HepG2 (cell line): ENCODE data around the gene GIPC3. TPM values are rescaled to one million over a fixed set of nuclear protein-coding genes. Genes with fewer than 3 reads are reported as not detected.

Experiments
- ATAC-seq: fragments of 200-7000 bp; cut with Tn5 transposase; 3 replicates; pipeline ENCODE4 v1.9.1; 2020; ENCODE audit warnings: mild to moderate bottlenecking, moderate library complexity
- BruUV-seq: library from RNA; stranded (reverse); fragments of 400-500 nt; replicated peaks from 2 replicates; lab custom pipeline; 2021; lab: Mats Ljungman, UMichigan
- CTCF ChIA-PET: fragments of 300-600 bp; formaldehyde crosslinking; extraction: SDS; loops from one replicate; lab custom pipeline; 2021; ENCODE audit warnings: low total read pairs, inconsistent platforms, low intra/inter-chr PET ratio; lab: Yijun Ruan, JAX
- POLR2A ChIA-PET: fragments of 350-600 bp; sonication (Branson Sonifier 250); formaldehyde crosslinking; loops from one replicate; lab custom pipeline; 2020; ENCODE audit warnings: antibody characterized with exemption, inconsistent platforms; lab: Yijun Ruan, JAX
- DNase-seq: peaks from one replicate; pipeline ENCODE4 v3.0.0-alpha.2; 2015; ENCODE audit warnings: low spot score
- FAIRE-seq: peaks from 3 replicates; lab custom pipeline; 2011; peaks lifted over from hg19 to GRCh38; lab: Jason Lieb, UNC
- H2AFZ ChIP-seq: one replicate; pipeline ENCODE4 v1.6.1; 2011; ENCODE audit warnings: low read length, inconsistent platforms
- H3K27ac ChIP-seq: fragments of 300-600 bp; 3 replicates; pipeline ENCODE4 v1.8.0; 2011; ENCODE audit warnings: mixed run types, mild to moderate bottlenecking, mixed read lengths, low read length, inconsistent platforms; ENCODE audit not compliant: insufficient read depth; ENCODE audit errors: extremely low read length
- H3K27me3 ChIP-seq, 2 experiments: fragments of 200-600 bp in 1 of 2; 2 replicates in 1 of 2; 3 replicates in 1 of 2; pipeline versions ENCODE4 v1.6.0 to v1.8.0; 2011; ENCODE audit warnings: low read length in 2 of 2, mild to moderate bottlenecking in 2 of 2, moderate library complexity in 2 of 2, inconsistent platforms in 1 of 2; ENCODE audit not compliant: insufficient read depth in 2 of 2, control insufficient read depth in 1 of 2
- H3K36me3 ChIP-seq, 2 experiments: fragments of 200-600 bp in 1 of 2; replicated peaks in 1 of 2; 2 replicates in 1 of 2; 3 replicates in 1 of 2; pipeline versions ENCODE4 v1.5.1 to v1.8.0; 2011; ENCODE audit warnings: low read length in 2 of 2, inconsistent platforms in 1 of 2; ENCODE audit not compliant: insufficient read depth in 2 of 2, control insufficient read depth in 1 of 2
- H3K4me1 ChIP-seq: 2 replicates; pipeline ENCODE4 v1.5.1; 2012; ENCODE audit warnings: low read length, inconsistent platforms; ENCODE audit not compliant: insufficient read depth
- H3K4me2 ChIP-seq: 2 replicates; pipeline ENCODE4 v1.6.0; 2011; ENCODE audit warnings: low read depth, low read length, inconsistent platforms
- H3K4me3 ChIP-seq, 3 experiments: fragments of 200-600 bp in 1 of 3; sonication (generic), shearing (Covaris generic) in 1 of 3; replicated peaks in 1 of 3; 2 replicates each; pipeline ENCODE4 v1.5.1; 2011 to 2016; ENCODE audit warnings: low read length in 3 of 3, inconsistent platforms in 2 of 3, low read depth in 2 of 3, mild to moderate bottlenecking in 2 of 3, control low read depth in 1 of 3, mixed read lengths in 1 of 3; ENCODE audit not compliant: insufficient read depth in 1 of 3
- H3K79me2 ChIP-seq: one replicate; pipeline ENCODE4 v1.6.1; 2011; ENCODE audit warnings: low read length, inconsistent platforms; ENCODE audit not compliant: insufficient read depth
- H3K9ac ChIP-seq: 2 replicates; pipeline ENCODE4 v1.6.0; 2011; ENCODE audit warnings: mild to moderate bottlenecking, low read depth, low read length, inconsistent platforms; ENCODE audit not compliant: insufficient read depth
- H3K9me3 ChIP-seq: 2 replicates; pipeline ENCODE4 v1.5.1; 2012; ENCODE audit warnings: mild to moderate bottlenecking, low read length
- H4K20me1 ChIP-seq: 2 replicates; pipeline ENCODE4 v1.6.0; 2011; ENCODE audit warnings: inconsistent platforms, mild to moderate bottlenecking, low read length, moderate library complexity; ENCODE audit not compliant: insufficient read depth
- GABPB1 ChIP-seq: IDR thresholded peaks from 2 replicates; pipeline ENCODE4 v1.6.1; 2016; ENCODE audit warnings: mild to moderate bottlenecking, missing genetic modification reagents, moderate library complexity, missing compliant biosample characterization
- HIC2 ChIP-seq: sonication (generic); formaldehyde crosslinking; IDR thresholded peaks from 2 replicates; pipeline ENCODE4 v1.9.0; 2022; ENCODE audit warnings: low read depth, missing genetic modification reagents
- PHF20 ChIP-seq: sonication (generic); formaldehyde crosslinking; IDR thresholded peaks from 2 replicates; pipeline ENCODE4 v1.5.0; 2020; ENCODE audit warnings: mild to moderate bottlenecking, missing genetic modification reagents
- POLR2A ChIP-seq, 2 experiments: IDR thresholded peaks; 2 replicates each; pipeline ENCODE4 v1.6.1; 2011; ENCODE audit warnings: low read depth in 2 of 2, low read length in 2 of 2, mild to moderate bottlenecking in 1 of 2, moderate library complexity in 1 of 2; ENCODE audit not compliant: insufficient read depth in 1 of 2
- RAD21 ChIP-seq: fragments of 450-650 bp; formaldehyde crosslinking; IDR thresholded peaks from 2 replicates; pipeline ENCODE4 v1.5.0; 2020; ENCODE audit warnings: mild to moderate bottlenecking
- ZBTB38 ChIP-seq: sonication (generic); formaldehyde crosslinking; IDR thresholded peaks from 2 replicates; pipeline ENCODE4 v1.5.1; 2020; ENCODE audit warnings: mild to moderate bottlenecking, missing genetic modification reagents
- ZNF335 ChIP-seq: sonication (generic); formaldehyde crosslinking; IDR thresholded peaks from 2 replicates; pipeline ENCODE4 v1.4.0; 2020; ENCODE audit warnings: missing genetic modification reagents
- WGBS: methylation state at CpG from one replicate; pipeline ENCODE4 v1.1.6; 2017; ENCODE audit warnings: low lambda C conversion rate; 5-methylcytosine and 5-hydroxymethylcytosine counted together
- in situ Hi-C: cut with HindIII; loops from 2 replicates; pipeline ENCODE4 v1.10.0; 2017; ENCODE audit warnings: low pct_unique_long_range_greater_than_20kb; ENCODE audit not compliant: extremely low pct_ligation_motif_present
- intact Hi-C: fragments of 100-400 bp; cut with micrococcal nuclease; formaldehyde crosslinking; loops from one replicate; pipeline ENCODE4 v1.10.0; 2022; ENCODE audit not compliant: unreplicated experiment
- polyA plus RNA-seq, 8 experiments: library from polyadenylated mRNA; depleted of rRNA in 3 of 8; stranded (reverse) in 7 of 8; unstranded in 1 of 8; fragments of >200 nt; fragmentation: Illumina TruSeq in 4 of 8; extraction: Trizol in 4 of 8; gene quantifications; 2 replicates each; pipeline versions ENCODE4 v1.2.1 to v1.2.3, GENCODE V29; 2011 to 2016; ENCODE audit warnings: low read depth in 4 of 8, missing spikeins in 1 of 8, mixed read lengths in 1 of 8; ENCODE audit not compliant: insufficient read depth in 1 of 8
- total RNA-seq, 5 experiments: library from RNA; depleted of rRNA; stranded (reverse); fragments of >200 nt; fragmentation: Illumina TruSeq; extraction: Trizol; gene quantifications; 2 replicates each; pipeline ENCODE4 v1.2.3, GENCODE V29; 2016; ENCODE audit warnings: low read depth in 1 of 5
- TF ChIP-seq, protein P1 (sequence below): sonication (generic); formaldehyde crosslinking; IDR thresholded peaks from 2 replicates; pipeline ENCODE4 v1.5.1; 2020; ENCODE audit warnings: mild to moderate bottlenecking, moderate library complexity, missing genetic modification reagents

GIPC3 gene
- total and polyA plus RNA-seq, 2 of the 13 experiments (the other 11 are each of a cell fraction or from before 2014, with no cell fraction given) = 0.05 TPM; not detected in 1

DNA sequence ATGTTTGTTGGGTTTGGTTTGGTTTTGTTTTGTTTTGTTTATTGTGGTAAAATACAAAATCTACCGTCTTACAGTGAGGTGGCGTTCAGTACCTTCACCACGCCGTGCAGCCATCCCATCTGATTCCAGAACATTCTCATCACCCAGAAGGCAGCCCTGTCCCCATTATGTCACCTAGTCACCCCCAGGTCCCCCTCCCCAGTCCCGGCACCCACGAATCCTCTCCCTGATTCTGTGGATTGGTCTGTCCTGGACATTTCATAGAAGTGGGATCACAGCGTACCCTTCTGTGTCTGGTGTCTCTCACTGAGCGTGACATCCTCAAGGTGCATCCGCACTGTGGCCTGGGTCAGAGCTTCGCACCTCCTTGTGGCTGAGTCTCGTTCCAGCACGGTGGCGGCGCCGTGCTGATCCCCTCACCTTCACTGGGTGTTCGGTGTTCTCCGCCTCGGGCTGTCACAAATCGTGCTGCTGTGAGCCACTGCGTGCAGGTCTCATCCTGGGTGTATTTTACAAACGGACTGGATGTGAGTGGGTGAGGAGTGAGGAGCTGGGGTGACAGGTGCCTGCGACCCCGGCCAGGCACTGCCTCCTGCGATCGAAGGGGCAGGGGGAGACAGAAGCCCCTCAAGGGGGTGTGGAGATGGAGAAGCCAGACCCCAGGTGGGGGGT is 46.9 kb upstream of the GIPC3 start:
- no TSS peak for BruUV-seq
- H3K27ac ChIP-seq = no peak overlapping the region
- H3K4me1 ChIP-seq = no peaks in the 10 kb centered on the region
- H3K4me3 ChIP-seq = no peak overlapping the region
- TF ChIP-seq, protein P1, sequence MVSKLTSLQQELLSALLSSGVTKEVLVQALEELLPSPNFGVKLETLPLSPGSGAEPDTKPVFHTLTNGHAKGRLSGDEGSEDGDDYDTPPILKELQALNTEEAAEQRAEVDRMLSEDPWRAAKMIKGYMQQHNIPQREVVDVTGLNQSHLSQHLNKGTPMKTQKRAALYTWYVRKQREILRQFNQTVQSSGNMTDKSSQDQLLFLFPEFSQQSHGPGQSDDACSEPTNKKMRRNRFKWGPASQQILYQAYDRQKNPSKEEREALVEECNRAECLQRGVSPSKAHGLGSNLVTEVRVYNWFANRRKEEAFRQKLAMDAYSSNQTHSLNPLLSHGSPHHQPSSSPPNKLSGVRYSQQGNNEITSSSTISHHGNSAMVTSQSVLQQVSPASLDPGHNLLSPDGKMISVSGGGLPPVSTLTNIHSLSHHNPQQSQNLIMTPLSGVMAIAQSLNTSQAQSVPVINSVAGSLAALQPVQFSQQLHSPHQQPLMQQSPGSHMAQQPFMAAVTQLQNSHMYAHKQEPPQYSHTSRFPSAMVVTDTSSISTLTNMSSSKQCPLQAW = no peak
- TF ChIP-seq HIC2 (CRISPR knock-in tag) = no peak
- peak in 1 of 2 experiments; percentile 13; a peak in 1 of 4 replicates for TF ChIP-seq POLR2A (IDR thresholded peaks at IDR 0.05; ENCODE audit: insufficient read depth in 1 of 2, low read depth in 2 of 2, low read length in 2 of 2)
- no peak for TF ChIP-seq PHF20 (CRISPR knock-in tag)
- no peak for TF ChIP-seq ZNF335 (CRISPR knock-in tag)
- 0 out of 2 replicates have a peak, but pooled peaks have one; percentile 1 for TF ChIP-seq RAD21 (CRISPR knock-in tag)
- 0 out of 2 replicates have a peak, but pooled peaks have one; percentile 3 for TF ChIP-seq GABPB1
- 0 out of 2 replicates have a peak, but pooled peaks have one; percentile 34 for TF ChIP-seq ZBTB38 (CRISPR knock-in tag)
- intact Hi-C loops = no loop called here
- H3K79me2 ChIP-seq = no peaks in the 10 kb centered on the region
- FAIRE-seq (no peak), ATAC-seq (peak; percentile 7), DNase-seq (no peak)
- no peak overlapping the region for H3K4me2 ChIP-seq
- no peaks in the 10 kb centered on the region for H3K27me3 ChIP-seq
- H3K9me3 ChIP-seq = no peaks in the 10 kb centered on the region
- CTCF ChIA-PET = no interaction called here
- no peak overlapping the region for H2AFZ ChIP-seq
- in situ Hi-C loops = no loop called here
- peaks cover 4 to 14% of the 10 kb centered on the region in 2 experiments; a peak in 4 of 5 replicates for H3K36me3 ChIP-seq
- no peaks in the 10 kb centered on the region; the same call in 1 of the 2 replicates for H4K20me1 ChIP-seq
- 93% methylated on average over 23 of the region's 25 CpGs for WGBS
- no peak overlapping the region for H3K9ac ChIP-seq
- POLR2A ChIA-PET = no interaction called here
